ENCODE measurements around the gene SKI. TPM values are rescaled to one million over a fixed set of nuclear protein-coding genes. Genes with fewer than 3 reads are reported as not detected.
"Not testable (repeated sequence)": the region's sequence is repeated elsewhere in the genome, so short reads cannot be mapped to it uniquely, and the experiment has no call there.

The SKI gene
- total RNA-seq, 2 donors from 2014 or later: 31.0 to 36.1 TPM

DNA sequence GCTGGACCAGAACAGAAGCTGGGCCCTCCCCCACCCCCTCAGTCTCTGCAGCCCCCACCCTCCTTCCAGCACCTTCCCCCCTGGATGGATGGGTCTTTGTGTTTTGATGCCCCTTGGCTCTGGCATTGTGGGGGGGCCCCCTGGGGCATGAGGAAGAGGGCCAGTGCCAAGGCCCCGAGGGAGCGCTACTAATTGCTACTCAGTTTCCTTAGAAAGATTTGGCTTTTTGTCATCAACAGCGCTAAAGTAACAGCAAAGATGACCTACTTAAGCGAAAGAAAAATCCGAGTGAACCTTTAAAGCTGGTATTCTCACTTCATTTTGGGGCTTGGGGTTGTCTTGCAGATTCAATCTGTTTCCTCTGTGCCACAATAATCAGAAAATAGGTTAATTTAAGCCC lies 63.5 kb downstream of the SKI start:
- Histone ChIP-seq H3K4me3 (no peak overlapping the region), H3K9me3 (no peaks in the 10 kb centered on the region), H3K9ac (ENCODE audit: low read depth in 2 of 2, low read length in 2 of 2) (peak overlapping the region in 1 of 2 donors; percentile 35), H3K4me1 (peaks cover 3% of the 10 kb centered on the region), H3K36me3 (no peaks in the 10 kb centered on the region), H3K27me3 (no peaks in the 10 kb centered on the region), H3K27ac (peak overlapping the region; percentile 68)
- intact Hi-C loops (cut with DNase I): no loop called here
- TF ChIP-seq, protein P1, sequence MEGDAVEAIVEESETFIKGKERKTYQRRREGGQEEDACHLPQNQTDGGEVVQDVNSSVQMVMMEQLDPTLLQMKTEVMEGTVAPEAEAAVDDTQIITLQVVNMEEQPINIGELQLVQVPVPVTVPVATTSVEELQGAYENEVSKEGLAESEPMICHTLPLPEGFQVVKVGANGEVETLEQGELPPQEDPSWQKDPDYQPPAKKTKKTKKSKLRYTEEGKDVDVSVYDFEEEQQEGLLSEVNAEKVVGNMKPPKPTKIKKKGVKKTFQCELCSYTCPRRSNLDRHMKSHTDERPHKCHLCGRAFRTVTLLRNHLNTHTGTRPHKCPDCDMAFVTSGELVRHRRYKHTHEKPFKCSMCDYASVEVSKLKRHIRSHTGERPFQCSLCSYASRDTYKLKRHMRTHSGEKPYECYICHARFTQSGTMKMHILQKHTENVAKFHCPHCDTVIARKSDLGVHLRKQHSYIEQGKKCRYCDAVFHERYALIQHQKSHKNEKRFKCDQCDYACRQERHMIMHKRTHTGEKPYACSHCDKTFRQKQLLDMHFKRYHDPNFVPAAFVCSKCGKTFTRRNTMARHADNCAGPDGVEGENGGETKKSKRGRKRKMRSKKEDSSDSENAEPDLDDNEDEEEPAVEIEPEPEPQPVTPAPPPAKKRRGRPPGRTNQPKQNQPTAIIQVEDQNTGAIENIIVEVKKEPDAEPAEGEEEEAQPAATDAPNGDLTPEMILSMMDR (IDR thresholded peaks at IDR 0.05): no peak
- DNase-seq: no peak

DNA sequence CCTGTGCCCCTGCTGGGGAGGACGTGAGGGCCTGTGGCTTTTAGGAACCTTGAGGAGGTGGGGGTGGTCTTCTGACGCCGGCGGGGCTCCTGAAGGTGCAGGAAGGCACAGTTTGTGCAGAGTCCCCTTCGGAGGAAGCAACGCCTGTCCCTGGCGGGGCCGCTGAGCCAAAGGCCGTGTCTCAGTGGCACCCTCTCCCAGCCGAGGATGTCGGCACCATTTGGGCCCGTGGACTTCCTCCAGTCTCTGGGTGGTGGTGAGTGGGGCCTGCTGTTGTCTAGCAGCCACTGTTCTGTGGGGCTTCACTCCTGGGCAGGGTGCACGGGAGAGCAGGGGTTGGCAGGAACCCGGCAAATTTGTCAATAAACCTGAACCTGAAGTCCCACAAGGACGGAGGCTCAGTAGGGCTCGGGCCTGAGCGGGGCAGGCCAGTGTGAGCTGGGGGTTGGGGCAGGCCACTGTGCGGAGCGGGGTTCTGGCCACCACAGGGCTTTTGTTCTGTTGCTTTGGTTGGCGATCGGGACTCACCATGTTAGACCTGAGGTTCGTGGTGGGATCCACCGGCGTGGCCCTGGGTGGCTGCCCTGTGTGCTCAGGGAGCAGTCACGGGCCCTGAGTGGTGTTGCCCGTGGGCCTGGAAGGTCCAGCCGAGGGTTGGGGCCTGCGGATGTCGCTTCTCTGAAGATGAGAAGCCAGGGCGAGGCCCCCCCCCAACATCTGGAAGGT lies 64.8 kb downstream of the SKI start:
- H3K27ac ChIP-seq: no peak overlapping the region

GRCh38 chr1:2294033-2294724 lies 66.1 kb downstream of the SKI start:
- Histone ChIP-seq H3K4me3 (no peak overlapping the region), H3K27ac (no peak overlapping the region), H3K27me3 (no peaks in the 10 kb centered on the region), H3K36me3 (no peaks in the 10 kb centered on the region), H3K9ac (ENCODE audit: low read depth in 2 of 2, low read length in 2 of 2) (peak overlapping the region in 1 of 2 donors; percentile 24), H3K4me1 (peaks cover 4% of the 10 kb centered on the region), H3K9me3 (no peaks in the 10 kb centered on the region)
- TF ChIP-seq, protein P1 (IDR thresholded peaks at IDR 0.05): no peak
- intact Hi-C loops (cut with DNase I): no loop called here
- no peak for DNase-seq

More for the DNA sequence above, 64.8 kb downstream of the SKI start:
- Histone ChIP-seq H3K4me3 (no peak overlapping the region), H3K9ac (ENCODE audit: low read depth in 2 of 2, low read length in 2 of 2) (no peak overlapping the region), H3K4me1 (peaks cover 3% of the 10 kb centered on the region), H3K9me3 (no peaks in the 10 kb centered on the region), H3K27me3 (no peaks in the 10 kb centered on the region), H3K36me3 (no peaks in the 10 kb centered on the region)
- intact Hi-C loops (cut with DNase I): no loop called here
- DNase-seq: no peak
- TF ChIP-seq, protein P1 (IDR thresholded peaks at IDR 0.05): no peak

DNA sequence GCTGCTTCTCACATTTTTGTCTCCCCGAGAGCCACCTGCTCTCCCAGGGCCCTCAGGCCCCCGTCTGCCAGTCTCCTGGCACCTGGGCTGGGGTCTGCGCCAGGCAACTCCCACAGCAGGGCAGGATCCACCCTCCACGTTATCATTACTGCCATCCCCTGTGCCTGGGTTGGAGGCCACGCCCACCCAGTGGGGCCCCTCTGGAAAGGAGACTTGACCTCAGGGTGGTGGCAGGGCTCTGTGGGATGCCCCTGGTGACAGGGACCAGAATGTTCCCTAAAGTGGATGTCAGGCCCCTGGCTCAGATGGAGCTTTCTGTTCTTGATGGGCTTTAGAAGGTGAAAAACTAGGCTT lies 66.6 kb downstream of the SKI start:
- Histone ChIP-seq H3K36me3 (no peaks in the 10 kb centered on the region), H3K9me3 (no peaks in the 10 kb centered on the region), H3K27me3 (no peaks in the 10 kb centered on the region), H3K9ac (ENCODE audit: low read depth in 2 of 2, low read length in 2 of 2) (peak overlapping the region in 1 of 2 donors; percentile 24), H3K4me3 (no peak overlapping the region), H3K27ac (no peak overlapping the region), H3K4me1 (peaks cover 10% of the 10 kb centered on the region)
- DNase-seq: no peak
- TF ChIP-seq, protein P1 (IDR thresholded peaks at IDR 0.05): no peak
- intact Hi-C loops (cut with DNase I): no loop called here

DNA sequence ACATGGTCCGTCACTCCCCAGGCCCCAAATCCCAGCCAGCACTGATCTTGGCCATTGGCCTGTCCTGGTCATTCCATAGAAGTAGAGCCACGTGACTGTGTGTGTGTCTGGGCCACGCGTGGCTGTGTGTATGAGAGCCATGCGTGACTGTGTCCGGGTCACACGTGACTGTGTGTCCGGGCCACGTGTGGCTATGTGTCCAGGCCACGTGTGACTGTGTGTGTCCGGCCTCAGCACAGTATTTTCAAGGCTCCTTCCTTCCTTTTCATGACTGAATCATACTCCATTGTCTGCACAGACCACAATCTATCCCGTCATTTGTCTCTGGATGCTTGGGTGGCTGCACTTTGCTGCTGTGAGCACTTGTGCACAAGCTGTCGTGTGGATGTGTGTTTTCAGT lies 67.4 kb downstream of the SKI start:
- Histone ChIP-seq H3K27ac (no peak overlapping the region), H3K36me3 (no peaks in the 10 kb centered on the region), H3K9me3 (no peaks in the 10 kb centered on the region), H3K27me3 (no peaks in the 10 kb centered on the region), H3K4me3 (no peak overlapping the region), H3K9ac (ENCODE audit: low read depth in 2 of 2, low read length in 2 of 2) (no peak overlapping the region), H3K4me1 (peaks cover 14% of the 10 kb centered on the region)
- no peak for DNase-seq
- TF ChIP-seq, protein P1 (IDR thresholded peaks at IDR 0.05): no peak
- intact Hi-C loops (cut with DNase I): no loop called here

- H3K27ac ChIP-seq; H3K9me3 ChIP-seq; H3K27me3 ChIP-seq; H3K9ac ChIP-seq (ENCODE audit: low read depth in 2 of 2, low read length in 2 of 2); intact Hi-C loops (cut with DNase I); H3K4me3 ChIP-seq; DNase-seq; H3K36me3 ChIP-seq: not testable (repeated sequence)
- peaks cover 14% of the 10 kb centered on the region for H3K4me1 ChIP-seq
These were observed 68.1 kb downstream of the SKI start for GRCh38 chr1:2296211-2296610.
